HCT116 (cell line): ENCODE data around the gene TAOK3. TPM values are rescaled to one million over a fixed set of nuclear protein-coding genes. Genes with fewer than 3 reads are reported as not detected.

Experiments used
- ATAC-seq: fragments of 200-7000 bp; cut with Tn5 transposase; 2 replicates; pipeline ENCODE4 v1.9.1; 2020; ENCODE audit warnings: mild to moderate bottlenecking, moderate library complexity
- BruUV-seq: library from RNA; stranded (reverse); fragments of 400-500 nt; replicated peaks from 2 replicates; lab custom pipeline; 2021; lab: Mats Ljungman, UMichigan
- CTCF ChIA-PET: fragments of 300-600 bp; sonication (Branson Sonifier 250); formaldehyde crosslinking; loops from one replicate; lab custom pipeline; 2021; ENCODE audit warnings: antibody characterized with exemption; lab: Charles Lee
- POLR2A ChIA-PET: fragments of 300-600, 350-600 bp; sonication (Branson Sonifier 250); formaldehyde crosslinking; loops from one replicate; lab custom pipeline; 2021; ENCODE audit warnings: antibody characterized with exemption; lab: Charles Lee
- RAD21 ChIA-PET, 2 experiments: fragments of 300-600 bp; sonication (Branson Sonifier 250); formaldehyde crosslinking; loops; one replicate each; lab custom pipeline; 2023; ENCODE audit warnings: low total read pairs in 2 of 2; ENCODE audit not compliant: uncharacterized antibody in 2 of 2, unreplicated experiment in 2 of 2, low non-redundant PET in 1 of 2; lab: Charles Lee
- DNase-seq: peaks from one replicate; pipeline ENCODE4 v3.0.0-alpha.2; 2010; ENCODE audit warnings: low read depth, low spot score
- H2AFZ ChIP-seq: fragments of 200-600 bp; shearing (Covaris generic), sonication (generic); 2 replicates; pipeline ENCODE4 v1.6.1; 2017; ENCODE audit warnings: low read depth, mixed run types, mixed read lengths, antibody characterized with exemption, low read length; ENCODE audit not compliant: poor library complexity, severe bottlenecking
- H3K27ac ChIP-seq: 2 replicates; pipeline ENCODE4 v1.5.1; 2012; ENCODE audit warnings: low read depth, low read length
- H3K27me3 ChIP-seq: fragments of 200-600 bp; sonication (generic); 2 replicates; pipeline ENCODE4 v1.6.1; 2016; ENCODE audit warnings: mixed run types, low read length, mixed read lengths; ENCODE audit not compliant: insufficient read depth
- H3K36me3 ChIP-seq, 2 experiments: fragments of 200-500 bp in 1 of 2; fragments of 200-600 bp in 1 of 2; sonication (Bioruptor generic) in 1 of 2; sonication (generic) in 1 of 2; 2 replicates each; pipeline versions ENCODE4 v1.5.1 to v1.6.1; 2014 to 2016; ENCODE audit warnings: low read length in 2 of 2, inconsistent platforms in 1 of 2, mixed read lengths in 1 of 2, mixed run types in 1 of 2; ENCODE audit not compliant: insufficient read depth in 2 of 2, control insufficient read depth in 1 of 2
- H3K4me1 ChIP-seq, 2 experiments: fragments of 200-600 bp in 1 of 2; sonication (generic) in 1 of 2; 2 replicates each; pipeline versions ENCODE4 v1.5.1 to v1.6.1; 2012 to 2017; ENCODE audit warnings: low read length in 2 of 2, inconsistent platforms in 1 of 2, mild to moderate bottlenecking in 1 of 2, mixed read lengths in 1 of 2, mixed run types in 1 of 2, moderate library complexity in 1 of 2; ENCODE audit not compliant: insufficient read depth in 2 of 2, control insufficient read depth in 1 of 2
- H3K4me2 ChIP-seq: fragments of 200-600 bp; sonication (generic); 2 replicates; pipeline ENCODE4 v1.6.1; 2017; ENCODE audit warnings: mixed run types, low read length, mixed read lengths
- H3K4me3 ChIP-seq, 2 experiments: fragments of 200-600 bp in 1 of 2; sonication (generic) in 1 of 2; replicated peaks in 1 of 2; 2 replicates each; pipeline ENCODE4 v1.5.1; 2011 to 2016; ENCODE audit warnings: low read length in 2 of 2, control low read depth in 1 of 2, low read depth in 1 of 2, mild to moderate bottlenecking in 1 of 2, mixed read lengths in 1 of 2, mixed run types in 1 of 2
- H3K79me2 ChIP-seq: fragments of 200-600 bp; sonication (generic); 2 replicates; pipeline ENCODE4 v1.6.1; 2017; ENCODE audit warnings: mild to moderate bottlenecking, mixed run types, low read length, moderate library complexity, mixed read lengths; ENCODE audit not compliant: insufficient read depth
- H3K9ac ChIP-seq: fragments of 200-600 bp; sonication (generic); 2 replicates; pipeline ENCODE4 v1.6.1; 2016; ENCODE audit warnings: low read length, mixed read lengths
- H3K9me2 ChIP-seq: fragments of 200-600 bp; sonication (generic), shearing (Covaris generic); 2 replicates; pipeline ENCODE4 v1.6.1; 2017; ENCODE audit warnings: mixed run types, mild to moderate bottlenecking, moderate library complexity; ENCODE audit not compliant: insufficient read depth
- H3K9me3 ChIP-seq, 2 experiments: fragments of 200-500 bp in 1 of 2; fragments of 200-600 bp in 1 of 2; sonication (Bioruptor generic) in 1 of 2; sonication (generic) in 1 of 2; 2 replicates each; pipeline ENCODE4 v1.6.1; 2014 to 2017; ENCODE audit warnings: low read length in 2 of 2, mixed read lengths in 2 of 2, inconsistent platforms in 1 of 2, low read depth in 1 of 2, mild to moderate bottlenecking in 1 of 2, mixed run types in 1 of 2, moderate library complexity in 1 of 2; ENCODE audit not compliant: control insufficient read depth in 1 of 2, insufficient read depth in 1 of 2
- H4K20me1 ChIP-seq: fragments of 200-600 bp; sonication (generic), shearing (Covaris generic); 2 replicates; pipeline ENCODE4 v1.6.1; 2017; ENCODE audit warnings: mixed run types, mild to moderate bottlenecking, moderate library complexity; ENCODE audit not compliant: insufficient read depth
- CBX3 ChIP-seq: IDR thresholded peaks from 2 replicates; pipeline ENCODE4 v1.6.1; 2012; ENCODE audit warnings: low read depth
- EGR1 ChIP-seq: IDR thresholded peaks from 2 replicates; pipeline ENCODE4 v1.6.1; 2012; ENCODE audit warnings: low read depth
- ELF1 ChIP-seq: IDR thresholded peaks from 2 replicates; pipeline ENCODE4 v1.6.1; 2012; ENCODE audit warnings: low read depth, borderline replicate concordance
- EZH2 ChIP-seq: fragments of 200-600 bp; sonication (generic); IDR thresholded peaks from 2 replicates; pipeline ENCODE4 v1.6.1; 2017; ENCODE audit warnings: antibody characterized with exemption, mixed run types
- FOSL1 ChIP-seq: IDR thresholded peaks from 2 replicates; pipeline ENCODE4 v1.6.1; 2012; ENCODE audit warnings: low read depth
- JUND ChIP-seq: IDR thresholded peaks from 2 replicates; pipeline ENCODE4 v1.6.1; 2012
- SIN3A ChIP-seq: IDR thresholded peaks from 2 replicates; pipeline ENCODE4 v1.6.1; 2012; ENCODE audit warnings: low read depth
- ZFX ChIP-seq: fragments of 450-650 bp; IDR thresholded peaks from 2 replicates; pipeline ENCODE4 v1.6.1; 2017
- intact Hi-C: fragments of 100-400 bp; cut with micrococcal nuclease; formaldehyde crosslinking; loops from 2 replicates; pipeline ENCODE4 v1.10.0; 2022
- total RNA-seq: library from RNA; stranded (reverse); gene quantifications from one replicate; pipeline ENCODE4 v1.2.1, GENCODE V29; 2021; ENCODE audit not compliant: unreplicated experiment
- TF ChIP-seq, protein P1 (sequence below): IDR thresholded peaks from 2 replicates; pipeline ENCODE4 v1.6.1; 2012
- TF ChIP-seq, protein P2 (sequence below): IDR thresholded peaks from 2 replicates; pipeline ENCODE4 v1.6.1; 2012

The TAOK3 gene
- total RNA-seq, 1 experiment from 2014 or later = 10.5 TPM

DNA sequence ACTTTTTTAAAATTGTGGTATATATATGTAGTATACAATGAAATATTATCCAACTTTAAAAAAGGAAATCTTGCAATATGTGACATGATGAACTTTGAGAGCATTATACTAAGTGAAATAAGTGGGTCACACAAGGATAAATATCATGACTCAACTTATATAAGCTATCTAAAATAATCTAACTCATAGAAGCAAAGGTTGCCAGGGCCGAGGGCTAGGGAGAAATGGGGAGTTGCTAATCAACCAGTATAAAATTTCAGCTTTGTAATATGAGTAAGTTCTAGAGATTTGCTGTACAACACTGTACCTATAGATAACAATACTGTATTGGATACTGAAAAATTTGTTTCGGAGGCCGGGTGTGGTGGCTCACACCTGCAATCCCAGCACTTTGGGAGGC is 38.5 kb downstream of the TAOK3 start (continued):
- no peak for TF ChIP-seq CBX3
- no peak for TF ChIP-seq ZFX
- TF ChIP-seq JUND = no peak
- TF ChIP-seq FOSL1 = no peak
- TF ChIP-seq EGR1 = no peak
- TF ChIP-seq ELF1 = no peak
- TF ChIP-seq, protein P1, sequence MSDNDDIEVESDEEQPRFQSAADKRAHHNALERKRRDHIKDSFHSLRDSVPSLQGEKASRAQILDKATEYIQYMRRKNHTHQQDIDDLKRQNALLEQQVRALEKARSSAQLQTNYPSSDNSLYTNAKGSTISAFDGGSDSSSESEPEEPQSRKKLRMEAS = no peak
- no peak for TF ChIP-seq SIN3A

DNA sequence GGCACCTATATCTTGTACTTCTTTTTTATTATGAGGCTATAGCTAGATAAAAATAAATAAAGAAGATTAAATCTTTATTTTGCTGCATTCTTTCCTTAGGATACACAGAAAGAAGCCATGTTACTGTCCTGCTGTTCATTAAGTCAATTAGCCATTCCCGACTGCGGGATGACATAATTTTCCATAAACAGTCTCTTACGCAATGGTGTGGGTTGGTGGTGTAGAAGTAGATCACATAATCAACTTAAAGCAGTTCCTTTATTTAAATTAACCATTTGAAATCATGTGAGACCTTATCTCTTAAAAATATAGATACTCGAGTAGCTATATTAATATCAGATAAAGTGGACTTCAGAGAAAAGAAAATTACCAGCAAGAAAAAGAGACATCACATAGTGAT is 40.2 kb downstream of the TAOK3 start:
- DNase-seq (no peak), ATAC-seq (no peak)
- RAD21 ChIA-PET = no interaction called here
- intact Hi-C loops = no loop called here
- BruUV-seq = no TSS peak
- Histone ChIP-seq H3K4me2 (no peak overlapping the region), H3K79me2 (no peaks in the 10 kb centered on the region), H2AFZ (no peak overlapping the region), H4K20me1 (no peaks in the 10 kb centered on the region), H3K27ac (no peak overlapping the region), H3K9me2 (no peaks in the 10 kb centered on the region; the same call in 1 of the 2 replicates), H3K27me3 (no peaks in the 10 kb centered on the region), H3K9me3 (no peaks in the 10 kb centered on the region), H3K9ac (no peak overlapping the region), H3K36me3 (no peaks in the 10 kb centered on the region), H3K4me3 (no peak overlapping the region), H3K4me1 (no peaks in the 10 kb centered on the region)
- TF ChIP-seq, protein P2, sequence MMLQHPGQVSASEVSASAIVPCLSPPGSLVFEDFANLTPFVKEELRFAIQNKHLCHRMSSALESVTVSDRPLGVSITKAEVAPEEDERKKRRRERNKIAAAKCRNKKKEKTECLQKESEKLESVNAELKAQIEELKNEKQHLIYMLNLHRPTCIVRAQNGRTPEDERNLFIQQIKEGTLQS = no peak
- TF ChIP-seq SIN3A (no peak), EZH2 (no peak)
- CTCF ChIA-PET = interaction anchor here (0.9 kb wide), 1 partner anchor 25 kb away, joined by 4 read pairs; no protein-coding TSS in a partner anchor
- POLR2A ChIA-PET = no interaction called here
